CD4-positive, alpha-beta T cell treated with Interferon gamma for 1 hour (primary cell): Measurements from ENCODE around the gene FBXL13.
"Not testable (repeated sequence)": the region's sequence is repeated elsewhere in the genome, so short reads cannot be mapped to it uniquely, and the experiment has no call there.

ENCODE experiments used
- DNase-seq: peaks from one replicate; pipeline ENCODE4 v3.0.0-alpha.2; 2020

Gene FBXL13

GRCh38 chr7:102810916-102811315 is 263.7 kb downstream of the FBXL13 start:
- DNase-seq = no peak

GRCh38 chr7:102806613-102807012 is 268.0 kb downstream of the FBXL13 start:
- DNase-seq = no peak

- DNase-seq = not testable (repeated sequence)
Observed at GRCh38 chr7:102795987-102796595, 278.5 kb downstream of the FBXL13 start.

GRCh38 chr7:102794567-102794966 is 280.0 kb downstream of the FBXL13 start:
- DNase-seq = not testable (repeated sequence)

- not testable (repeated sequence) for DNase-seq
Observed at GRCh38 chr7:102791831-102792230, 282.8 kb downstream of the FBXL13 start.

- DNase-seq = not testable (repeated sequence)
Observed at GRCh38 chr7:102791367-102791766, 283.2 kb downstream of the FBXL13 start.

GRCh38 chr7:102790364-102791100 is 284.1 kb downstream of the FBXL13 start:
- DNase-seq = not testable (repeated sequence)

- not testable (repeated sequence) for DNase-seq
Observed at GRCh38 chr7:102788770-102789169, 285.8 kb downstream of the FBXL13 start.

GRCh38 chr7:102780926-102781325 is 293.7 kb downstream of the FBXL13 start:
- DNase-seq = not testable (repeated sequence)

- DNase-seq = not testable (repeated sequence)
Observed at GRCh38 chr7:102778663-102779062, 295.9 kb downstream of the FBXL13 start.

- DNase-seq = not testable (repeated sequence)
Observed at GRCh38 chr7:102776217-102776616, 298.4 kb downstream of the FBXL13 start.

- DNase-seq = not testable (repeated sequence)
Observed at GRCh38 chr7:102770467-102770866, 304.1 kb downstream of the FBXL13 start.

- not testable (repeated sequence) for DNase-seq
Observed at GRCh38 chr7:102769657-102770192, 304.9 kb downstream of the FBXL13 start.

GRCh38 chr7:102763295-102763905 is 311.2 kb downstream of the FBXL13 start:
- DNase-seq = not testable (repeated sequence)
